ACC112 (cell line): ENCODE measurements around the gene PCDHGB6.
A peak's percentile ranks its signal among the peaks of the same experiment; 100 is the strongest.
"Not testable (repeated sequence)": the region's sequence is repeated elsewhere in the genome, so short reads cannot be mapped to it uniquely, and the experiment has no call there.

ENCODE experiments used
- H2AFZ ChIP-seq: fragments of 200-600 bp; sonication (generic); one replicate; pipeline ENCODE4 v1.6.0; 2017; ENCODE audit warnings: antibody characterized with exemption, low read length; ENCODE audit not compliant: unreplicated experiment
- H3K27ac ChIP-seq: fragments of 200-600 bp; sonication (generic); 2 replicates; pipeline ENCODE4 v1.5.1; 2014; ENCODE audit warnings: low read depth, mild to moderate bottlenecking, antibody characterized with exemption, low read length, moderate library complexity
- H3K27me3 ChIP-seq: fragments of 200-600 bp; sonication (generic); 2 replicates; pipeline ENCODE4 v1.6.1; 2014; ENCODE audit warnings: mild to moderate bottlenecking, antibody characterized with exemption, low read length, moderate library complexity, mixed read lengths; ENCODE audit not compliant: insufficient read depth
- H3K36me3 ChIP-seq: fragments of 200-600 bp; sonication (generic); 2 replicates; pipeline ENCODE4 v1.6.1; 2016; ENCODE audit warnings: mild to moderate bottlenecking, antibody characterized with exemption, low read length, moderate library complexity, mixed read lengths; ENCODE audit not compliant: insufficient read depth
- H3K4me1 ChIP-seq: fragments of 200-600 bp; sonication (generic); one replicate; pipeline ENCODE4 v1.6.1; 2016; ENCODE audit warnings: low read length, mixed read lengths; ENCODE audit not compliant: insufficient read depth, unreplicated experiment, control insufficient read depth
- H3K4me3 ChIP-seq: fragments of 200-600 bp; sonication (generic); 2 replicates; pipeline ENCODE4 v1.5.1; 2014; ENCODE audit warnings: mild to moderate bottlenecking, low read depth, low read length
- H3K79me2 ChIP-seq: fragments of 200-600 bp; sonication (generic); one replicate; pipeline ENCODE4 v1.6.0; 2016; ENCODE audit warnings: low read length; ENCODE audit not compliant: control insufficient read depth, unreplicated experiment, insufficient read depth

Gene PCDHGB6

GRCh38 chr5:141411575-141411974, 3.8 kb downstream of the PCDHGB6 start:
- peaks cover 53% of the 10 kb centered on the region for H3K27me3 ChIP-seq
- H3K36me3 ChIP-seq, result no peaks in the 10 kb centered on the region
- H3K27ac ChIP-seq, result no peak overlapping the region
- H3K79me2 ChIP-seq, result no peaks in the 10 kb centered on the region
- no peak overlapping the region for H3K4me3 ChIP-seq
- no peaks in the 10 kb centered on the region for H3K4me1 ChIP-seq
- H2AFZ ChIP-seq, result no peak overlapping the region

GRCh38 chr5:141412854-141413539, 5.2 kb downstream of the PCDHGB6 start, which contains the start of gene PCDHGA10:
Gene PCDHGA10 (plus strand): TSS chr5:141412987. CDS start chr5:141413176, 189 bp downstream.
- Histone ChIP-seq H3K27ac (no peak within 1 kb of the TSS), H3K79me2 (no peaks in the 10 kb centered on the region), H3K4me1 (no peaks in the 10 kb centered on the region), H3K36me3 (no peaks in the 10 kb centered on the region), H3K27me3 (peaks cover 39% of the 10 kb centered on the region), H3K4me3 (peak within 1 kb of the TSS; percentile 78), H2AFZ (peak within 1 kb of the TSS; percentile 90)

- Histone ChIP-seq H3K4me3 (peak overlapping the region; percentile 78), H3K36me3 (no peaks in the 10 kb centered on the region), H3K27ac (no peak overlapping the region), H3K79me2 (no peaks in the 10 kb centered on the region), H3K27me3 (peaks cover 37% of the 10 kb centered on the region), H2AFZ (peak overlapping the region; percentile 90), H3K4me1 (no peaks in the 10 kb centered on the region)
Observed at GRCh38 chr5:141413540-141414069, 5.8 kb downstream of the PCDHGB6 start.

- H2AFZ ChIP-seq, H3K4me3 ChIP-seq, H3K27ac ChIP-seq, H3K4me1 ChIP-seq, H3K79me2 ChIP-seq, H3K36me3 ChIP-seq: not testable (repeated sequence)
- H3K27me3 ChIP-seq, result peaks cover 37% of the 10 kb centered on the region
Observed at GRCh38 chr5:141414548-141415274, 6.9 kb downstream of the PCDHGB6 start.

GRCh38 chr5:141415275-141415618, 7.4 kb downstream of the PCDHGB6 start:
- not testable (repeated sequence) for H3K4me1 ChIP-seq, H2AFZ ChIP-seq, H3K79me2 ChIP-seq, H3K36me3 ChIP-seq, H3K4me3 ChIP-seq, H3K27ac ChIP-seq
- H3K27me3 ChIP-seq, result peaks cover 37% of the 10 kb centered on the region

GRCh38 chr5:141417494-141418172, 9.8 kb downstream of the PCDHGB6 start, which contains the start of gene PCDHGB7:
Gene PCDHGB7 (plus strand): TSS chr5:141417677. CDS start chr5:141417860, 183 bp downstream.
- H3K36me3 ChIP-seq, H3K27ac ChIP-seq, H3K4me1 ChIP-seq, H3K79me2 ChIP-seq: not testable (repeated sequence)
- peak within 1 kb of the TSS; percentile 77 for H3K4me3 ChIP-seq
- peaks cover 54% of the 10 kb centered on the region for H3K27me3 ChIP-seq
- H2AFZ ChIP-seq, result peak within 1 kb of the TSS; percentile 73

- H3K36me3 ChIP-seq, result no peaks in the 10 kb centered on the region
Observed at GRCh38 chr5:141419074-141419880, 11.5 kb downstream of the PCDHGB6 start.

GRCh38 chr5:141420855-141421488, 13.2 kb downstream of the PCDHGB6 start, which contains the start of gene PCDHGA11:
Gene PCDHGA11 (plus strand): TSS chr5:141421051. CDS start chr5:141421228, 177 bp downstream.
- no peaks in the 10 kb centered on the region for H3K79me2 ChIP-seq
- no peaks in the 10 kb centered on the region for H3K4me1 ChIP-seq
- peak within 1 kb of the TSS; percentile 85 for H3K4me3 ChIP-seq
- no peak within 1 kb of the TSS for H3K27ac ChIP-seq
- H3K27me3 ChIP-seq, result peaks cover 74% of the 10 kb centered on the region
- H3K36me3 ChIP-seq, result no peaks in the 10 kb centered on the region
- peak within 1 kb of the TSS; percentile 92 for H2AFZ ChIP-seq

More at GRCh38 chr5:141419074-141419880, 11.5 kb downstream of the PCDHGB6 start:
- Histone ChIP-seq H3K27me3 (peaks cover 62% of the 10 kb centered on the region), H3K27ac (no peak overlapping the region), H2AFZ (no peak overlapping the region), H3K4me1 (no peaks in the 10 kb centered on the region), H3K4me3 (no peak overlapping the region), H3K79me2 (no peaks in the 10 kb centered on the region)

- Histone ChIP-seq H3K4me3 (peak overlapping the region; percentile 85), H2AFZ (peak overlapping the region; percentile 92), H3K4me1 (no peaks in the 10 kb centered on the region), H3K36me3 (no peaks in the 10 kb centered on the region), H3K27ac (no peak overlapping the region), H3K79me2 (no peaks in the 10 kb centered on the region), H3K27me3 (peaks cover 79% of the 10 kb centered on the region)
Observed at GRCh38 chr5:141421489-141421855, 13.7 kb downstream of the PCDHGB6 start.
